ENCODE measurements around the gene RPS6KB2. TPM values are rescaled to one million over a fixed set of nuclear protein-coding genes. Genes with fewer than 3 reads are reported as not detected.
"Not testable (repeated sequence)": the region's sequence is repeated elsewhere in the genome, so short reads cannot be mapped to it uniquely, and the experiment has no call there.

Gene RPS6KB2
- total and polyA plus RNA-seq, 4 donors = 30.8 to 84.8 (median 37.9) TPM

DNA sequence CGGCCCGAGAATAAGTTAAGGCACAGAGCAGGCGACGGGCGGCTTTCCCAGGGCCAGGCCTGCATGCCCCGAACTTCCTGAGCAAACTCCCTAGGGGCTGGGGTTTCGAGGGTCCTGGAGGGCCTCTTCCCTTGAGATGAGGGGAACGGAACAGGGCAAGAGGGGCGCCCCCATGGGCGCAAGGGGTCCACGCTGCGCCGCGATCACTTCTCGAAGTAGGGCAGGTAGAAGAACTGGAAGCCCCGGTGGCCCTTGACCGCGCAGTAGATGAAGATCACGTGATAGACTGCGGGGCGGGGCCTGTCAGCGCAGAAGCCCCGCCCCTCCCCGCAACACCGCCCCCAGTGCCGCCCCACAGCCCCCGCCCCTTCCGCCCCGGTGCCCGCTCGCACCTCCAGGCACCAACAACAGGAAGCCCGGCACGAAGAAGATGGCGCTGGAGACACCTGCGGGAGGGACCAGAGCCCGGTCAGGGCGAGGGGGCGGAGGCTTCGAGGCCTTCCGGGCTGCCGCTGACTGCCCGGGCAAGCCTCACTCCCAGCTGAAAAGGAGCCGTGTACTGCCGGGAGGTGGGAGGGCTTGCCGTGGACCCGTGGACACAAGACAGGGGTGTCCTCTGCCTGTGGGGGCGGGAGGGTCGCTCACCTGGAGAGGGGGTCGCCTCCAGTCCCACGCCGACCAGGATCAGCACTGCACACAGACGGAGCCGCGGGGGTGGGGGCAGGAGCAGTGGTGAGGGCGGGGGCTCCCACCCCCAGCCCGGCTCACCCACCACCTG is 36.3 kb downstream of the RPS6KB2 start:
- peak overlapping the region; percentile 18 to 49 for H3K4me3 ChIP-seq (ENCODE audit: low read length in 2 of 2)
- intact Hi-C loops (cut with DNase I) = loop anchor here (5.0 kb wide), 2 partner anchors 43 to 62 kb away; partner anchors contain the start of genes PPP1CA (in 2 of the 2), TBC1D10C (in 2 of the 2), CDK2AP2 (in 1 of the 2) and PITPNM1 (in 1 of the 2)
- DNase-seq (peak; percentile 93 to 95), ATAC-seq (ENCODE audit: low FRiP score) (peak; percentile 89)
- WGBS, 2 donors = 19 to 29% methylated on average over 39 to 56 of the region's 56 CpGs
- H3K9me3 ChIP-seq (ENCODE audit: control insufficient read depth, low read length) = no peaks in the 10 kb centered on the region
- no peaks in the 10 kb centered on the region for H3K4me1 ChIP-seq (ENCODE audit: control insufficient read depth in 1 of 2, insufficient read depth in 2 of 2, low read length in 2 of 2)
- H3K27ac ChIP-seq (ENCODE audit: low read depth in 1 of 2, low read length in 2 of 2) = peak overlapping the region in 1 of 2 donors; percentile 85
- no peaks in the 10 kb centered on the region for H3K27me3 ChIP-seq (ENCODE audit: control insufficient read depth in 1 of 2, insufficient read depth in 2 of 2, low read length in 1 of 2)
- no peaks in the 10 kb centered on the region for H3K36me3 ChIP-seq (ENCODE audit: control insufficient read depth in 1 of 2, insufficient read depth in 2 of 2, low read length in 1 of 2)

DNA sequence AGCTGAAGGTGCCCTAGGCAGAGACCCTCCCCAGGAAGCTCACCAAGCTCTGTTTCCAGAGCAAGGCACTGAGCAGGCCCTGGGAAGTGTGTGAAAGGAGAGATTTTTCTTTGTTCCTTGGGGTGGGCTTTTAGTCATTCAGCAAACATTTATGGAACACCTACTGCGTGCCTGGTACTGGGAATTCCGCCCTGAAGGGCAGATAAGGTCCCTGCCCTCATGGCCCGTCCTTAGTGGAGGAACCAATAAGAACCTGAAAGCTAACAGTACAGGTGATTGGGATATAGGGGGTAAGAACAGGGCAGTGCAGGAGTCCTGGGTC is 36.9 kb downstream of the RPS6KB2 start:
- peak overlapping the region; percentile 18 to 49 for H3K4me3 ChIP-seq (ENCODE audit: low read length in 2 of 2)
- H3K4me1 ChIP-seq (ENCODE audit: control insufficient read depth in 1 of 2, insufficient read depth in 2 of 2, low read length in 2 of 2) = no peaks in the 10 kb centered on the region
- no peaks in the 10 kb centered on the region for H3K36me3 ChIP-seq (ENCODE audit: control insufficient read depth in 1 of 2, insufficient read depth in 2 of 2, low read length in 1 of 2)
- H3K9me3 ChIP-seq (ENCODE audit: control insufficient read depth, low read length) = no peaks in the 10 kb centered on the region
- ATAC-seq (ENCODE audit: low FRiP score) (no peak), DNase-seq (no peak)
- intact Hi-C loops (cut with DNase I) = loop anchor here (5.0 kb wide), 2 partner anchors 42 to 63 kb away; partner anchors contain the start of genes PPP1CA (in 2 of the 2), TBC1D10C (in 2 of the 2), CDK2AP2 (in 1 of the 2) and PITPNM1 (in 1 of the 2)
- H3K27me3 ChIP-seq (ENCODE audit: control insufficient read depth in 1 of 2, insufficient read depth in 2 of 2, low read length in 1 of 2) = no peaks in the 10 kb centered on the region
- H3K27ac ChIP-seq (ENCODE audit: low read depth in 1 of 2, low read length in 2 of 2) = peak overlapping the region in 1 of 2 donors; percentile 49
- WGBS, 2 donors = 49 to 57% methylated on average over 3 of the region's 3 CpGs

GRCh38 chr11:67465530-67465929 is 37.2 kb downstream of the RPS6KB2 start:
- DNase-seq; H3K27me3 ChIP-seq (ENCODE audit: control insufficient read depth in 1 of 2, insufficient read depth in 2 of 2, low read length in 1 of 2); H3K4me3 ChIP-seq (ENCODE audit: low read length in 2 of 2); H3K9me3 ChIP-seq (ENCODE audit: control insufficient read depth, low read length); H3K36me3 ChIP-seq (ENCODE audit: control insufficient read depth in 1 of 2, insufficient read depth in 2 of 2, low read length in 1 of 2); H3K27ac ChIP-seq (ENCODE audit: low read depth in 1 of 2, low read length in 2 of 2); ATAC-seq (ENCODE audit: low FRiP score); H3K4me1 ChIP-seq (ENCODE audit: control insufficient read depth in 1 of 2, insufficient read depth in 2 of 2, low read length in 2 of 2): not testable (repeated sequence)
- 20 to 25% methylated on average over 2 of the region's 2 CpGs for WGBS, 2 donors
- intact Hi-C loops (cut with DNase I) = loop anchor here (5.0 kb wide), 2 partner anchors 42 to 63 kb away; partner anchors contain the start of genes PPP1CA (in 2 of the 2), TBC1D10C (in 2 of the 2), CDK2AP2 (in 1 of the 2) and PITPNM1 (in 1 of the 2)

- no peak for DNase-seq
- Histone ChIP-seq H3K4me1 (ENCODE audit: control insufficient read depth in 1 of 2, insufficient read depth in 2 of 2, low read length in 2 of 2) (no peaks in the 10 kb centered on the region), H3K27me3 (ENCODE audit: control insufficient read depth in 1 of 2, insufficient read depth in 2 of 2, low read length in 1 of 2) (no peaks in the 10 kb centered on the region), H3K36me3 (ENCODE audit: control insufficient read depth in 1 of 2, insufficient read depth in 2 of 2, low read length in 1 of 2) (no peaks in the 10 kb centered on the region), H3K9me3 (ENCODE audit: control insufficient read depth, low read length) (no peaks in the 10 kb centered on the region), H3K4me3 (ENCODE audit: low read length in 2 of 2) (no peak overlapping the region), H3K27ac (ENCODE audit: low read depth in 1 of 2, low read length in 2 of 2) (no peak overlapping the region)
- WGBS, 2 donors = 62 to 69% methylated on average over 5 of the region's 5 CpGs
- intact Hi-C loops (cut with DNase I) = loop anchor here (5.0 kb wide), 2 partner anchors 41 to 64 kb away; partner anchors contain the start of genes PPP1CA (in 2 of the 2), TBC1D10C (in 2 of the 2), CDK2AP2 (in 1 of the 2) and PITPNM1 (in 1 of the 2)
- ATAC-seq (ENCODE audit: low FRiP score) = no peak
Observed at GRCh38 chr11:67466367-67466766, 38.1 kb downstream of the RPS6KB2 start.

DNA sequence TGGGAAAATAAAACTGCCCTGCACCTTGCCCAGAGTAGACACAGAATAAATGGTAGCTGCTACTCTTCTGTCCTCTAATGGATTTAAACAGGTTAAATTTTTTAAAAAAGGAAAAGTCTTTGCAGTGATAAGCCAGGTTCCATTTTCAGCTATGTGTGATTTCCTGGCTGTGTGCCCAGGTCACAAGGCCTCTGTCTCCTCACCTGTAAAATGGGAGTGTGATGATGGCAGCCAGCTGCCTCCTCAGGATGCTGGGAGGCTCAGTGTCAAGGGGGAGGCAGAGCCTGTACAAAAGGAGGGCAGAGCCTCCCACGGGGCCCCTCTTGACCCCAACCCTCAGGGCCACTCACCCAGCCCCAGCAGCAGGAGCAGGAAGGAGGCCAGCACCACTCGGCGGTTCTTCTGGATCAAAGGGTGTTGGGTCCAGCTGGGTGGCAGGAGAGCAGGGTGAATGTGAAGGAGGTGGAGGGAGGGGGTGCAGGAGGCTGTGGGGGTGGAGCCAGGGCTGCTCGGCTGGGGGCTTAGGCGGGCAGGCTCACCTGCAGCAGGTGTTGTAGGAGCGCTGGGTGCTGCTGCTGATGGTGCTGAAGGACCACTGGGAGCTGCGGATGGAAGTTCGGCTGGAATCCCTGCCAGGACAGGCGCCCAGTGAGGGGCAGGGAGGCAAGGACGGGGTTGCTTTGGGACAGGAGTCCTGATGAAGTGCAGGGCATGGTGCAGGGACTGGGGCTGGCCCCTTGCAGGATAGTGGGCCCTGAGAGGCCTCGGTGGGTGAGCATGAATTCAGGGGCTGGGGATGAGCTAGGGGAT is 38.9 kb downstream of the RPS6KB2 start:
- Histone ChIP-seq H3K9me3 (ENCODE audit: control insufficient read depth, low read length) (no peaks in the 10 kb centered on the region), H3K27ac (ENCODE audit: low read depth in 1 of 2, low read length in 2 of 2) (no peak overlapping the region), H3K36me3 (ENCODE audit: control insufficient read depth in 1 of 2, insufficient read depth in 2 of 2, low read length in 1 of 2) (no peaks in the 10 kb centered on the region), H3K4me3 (ENCODE audit: low read length in 2 of 2) (no peak overlapping the region), H3K27me3 (ENCODE audit: control insufficient read depth in 1 of 2, insufficient read depth in 2 of 2, low read length in 1 of 2) (no peaks in the 10 kb centered on the region), H3K4me1 (ENCODE audit: control insufficient read depth in 1 of 2, insufficient read depth in 2 of 2, low read length in 2 of 2) (no peaks in the 10 kb centered on the region)
- 74 to 75% methylated on average over 11 of the region's 11 CpGs for WGBS, 2 donors
- intact Hi-C loops (cut with DNase I) = loop anchor here (5.0 kb wide), 2 partner anchors 40 to 65 kb away; partner anchors contain the start of genes PPP1CA (in 2 of the 2), TBC1D10C (in 2 of the 2), CDK2AP2 (in 1 of the 2) and PITPNM1 (in 1 of the 2)
- ATAC-seq (ENCODE audit: low FRiP score) = no peak
- DNase-seq = no peak

DNA sequence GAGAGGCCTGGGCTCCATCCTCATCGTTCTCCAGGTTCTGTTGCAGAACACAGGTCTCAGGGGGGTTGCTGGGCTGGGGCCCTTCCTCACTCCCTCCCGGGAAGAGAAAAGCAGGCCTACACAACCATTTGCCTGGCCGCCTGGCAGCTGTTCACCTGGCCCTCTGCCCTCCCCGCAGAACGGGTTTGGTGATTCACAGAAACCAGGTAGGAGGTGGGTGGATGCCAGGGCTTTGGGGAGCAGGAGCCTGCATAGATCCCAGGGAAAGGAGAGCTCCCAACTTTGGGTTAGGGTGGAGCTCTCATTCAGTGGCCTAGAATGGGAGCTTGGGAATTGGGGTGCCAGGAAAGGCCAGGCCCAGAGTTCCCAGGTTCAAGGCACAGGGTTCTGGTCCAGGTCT is 39.8 kb downstream of the RPS6KB2 start:
- Histone ChIP-seq H3K27ac (ENCODE audit: low read depth in 1 of 2, low read length in 2 of 2) (no peak overlapping the region), H3K4me1 (ENCODE audit: control insufficient read depth in 1 of 2, insufficient read depth in 2 of 2, low read length in 2 of 2) (no peaks in the 10 kb centered on the region), H3K36me3 (ENCODE audit: control insufficient read depth in 1 of 2, insufficient read depth in 2 of 2, low read length in 1 of 2) (no peaks in the 10 kb centered on the region), H3K9me3 (ENCODE audit: control insufficient read depth, low read length) (no peaks in the 10 kb centered on the region), H3K4me3 (ENCODE audit: low read length in 2 of 2) (peak overlapping the region in 1 of 2 donors; percentile 90), H3K27me3 (ENCODE audit: control insufficient read depth in 1 of 2, insufficient read depth in 2 of 2, low read length in 1 of 2) (no peaks in the 10 kb centered on the region)
- ATAC-seq (ENCODE audit: low FRiP score) (no peak), DNase-seq (no peak)
- intact Hi-C loops (cut with DNase I) = loop anchor here (5.0 kb wide), 2 partner anchors 39 to 66 kb away; partner anchors contain the start of genes PPP1CA (in 2 of the 2), TBC1D10C (in 2 of the 2), CDK2AP2 (in 1 of the 2) and PITPNM1 (in 1 of the 2)
- 10 to 15% methylated on average over 5 of the region's 5 CpGs for WGBS, 2 donors

GRCh38 chr11:67468456-67468758 is 40.1 kb downstream of the RPS6KB2 start:
- intact Hi-C loops (cut with DNase I) = loop anchor here (5.0 kb wide), 2 partner anchors 39 to 66 kb away; partner anchors contain the start of genes PPP1CA (in 2 of the 2), TBC1D10C (in 2 of the 2), CDK2AP2 (in 1 of the 2) and PITPNM1 (in 1 of the 2)
- H3K27me3 ChIP-seq (ENCODE audit: control insufficient read depth in 1 of 2, insufficient read depth in 2 of 2, low read length in 1 of 2) = no peaks in the 10 kb centered on the region
- no peak for ATAC-seq (ENCODE audit: low FRiP score)
- peak overlapping the region; percentile 13 to 90 for H3K4me3 ChIP-seq (ENCODE audit: low read length in 2 of 2)
- WGBS, 2 donors = 2 to 3% methylated on average over 6 of the region's 6 CpGs
- no peaks in the 10 kb centered on the region for H3K4me1 ChIP-seq (ENCODE audit: control insufficient read depth in 1 of 2, insufficient read depth in 2 of 2, low read length in 2 of 2)
- H3K36me3 ChIP-seq (ENCODE audit: control insufficient read depth in 1 of 2, insufficient read depth in 2 of 2, low read length in 1 of 2) = no peaks in the 10 kb centered on the region
- H3K27ac ChIP-seq (ENCODE audit: low read depth in 1 of 2, low read length in 2 of 2) = peak overlapping the region in 1 of 2 donors; percentile 15
- no peaks in the 10 kb centered on the region for H3K9me3 ChIP-seq (ENCODE audit: control insufficient read depth, low read length)
- no peak for DNase-seq

Data from aorta (tissue), 5 donors.